Common myeloid progenitor, CD34-positive (primary cell): ENCODE data around the gene GRIA1.

Experiments
- CTCF ChIA-PET: fragments of 350-600 bp; sonication (Branson Sonifier 250); formaldehyde crosslinking; loops from one replicate; lab custom pipeline; 2021; ENCODE audit warnings: antibody characterized with exemption; lab: Charles Lee
- POLR2A ChIA-PET: fragments of 350-600 bp; sonication (Branson Sonifier 250); formaldehyde crosslinking; loops from one replicate; lab custom pipeline; 2021; ENCODE audit warnings: antibody characterized with exemption; lab: Charles Lee
- DNase-seq, 3 donors: peaks; one replicate each; pipeline versions ENCODE4 v3.0.0 to v3.0.0-alpha.2; 2013
- H3K27ac ChIP-seq, 2 experiments: 1 replicate in 1 of 2; 2 replicates in 1 of 2; pipeline ENCODE4 v1.7.0; 2013; ENCODE audit warnings: inconsistent platforms in 2 of 2, low read length in 2 of 2, mild to moderate bottlenecking in 2 of 2, low read depth in 1 of 2, moderate library complexity in 1 of 2; ENCODE audit not compliant: severe bottlenecking in 2 of 2, insufficient read depth in 1 of 2, poor library complexity in 1 of 2
- H3K27me3 ChIP-seq, 5 experiments: replicated peaks in 2 of 5; 1 replicate in 3 of 5; 2 replicates in 2 of 5; pipeline versions ENCODE4 v1.6.1 to v1.7.0; 2013; ENCODE audit warnings: low read length in 4 of 5, mild to moderate bottlenecking in 2 of 5, moderate library complexity in 2 of 5, inconsistent platforms in 1 of 5; ENCODE audit not compliant: insufficient read depth in 5 of 5, control insufficient read depth in 4 of 5
- H3K36me3 ChIP-seq, 4 experiments: 1 replicate in 2 of 4; 2 replicates in 2 of 4; pipeline versions ENCODE4 v1.6.1 to v1.7.0; 2013; ENCODE audit warnings: low read length in 3 of 4, control low read depth in 1 of 4, mild to moderate bottlenecking in 1 of 4; ENCODE audit not compliant: control insufficient read depth in 4 of 4, insufficient read depth in 4 of 4
- H3K4me1 ChIP-seq, 4 experiments: 1 replicate in 3 of 4; 2 replicates in 1 of 4; pipeline versions ENCODE4 v1.6.1 to v1.7.1; 2013; ENCODE audit warnings: low read length in 3 of 4, mild to moderate bottlenecking in 3 of 4, control low read depth in 1 of 4, inconsistent platforms in 1 of 4, moderate library complexity in 1 of 4; ENCODE audit not compliant: control insufficient read depth in 4 of 4, insufficient read depth in 4 of 4; ENCODE audit errors: control extremely low read depth in 1 of 4
- H3K4me3 ChIP-seq, 7 experiments: 1 replicate in 4 of 7; 2 replicates in 3 of 7; pipeline versions ENCODE4 v1.5.1 to v1.7.0; 2013; ENCODE audit warnings: mild to moderate bottlenecking in 7 of 7, low read length in 6 of 7, moderate library complexity in 6 of 7, inconsistent platforms in 2 of 7, low read depth in 2 of 7, control low read depth in 1 of 7; ENCODE audit not compliant: insufficient read depth in 4 of 7, control insufficient read depth in 1 of 7; ENCODE audit errors: extremely low read depth in 1 of 7
- H3K9me3 ChIP-seq, 5 experiments: 1 replicate in 4 of 5; 2 replicates in 1 of 5; pipeline versions ENCODE4 v1.6.1 to v1.7.1; 2013; ENCODE audit warnings: low read length in 4 of 5, mild to moderate bottlenecking in 2 of 5, inconsistent platforms in 1 of 5, low read depth in 1 of 5, moderate library complexity in 1 of 5; ENCODE audit not compliant: control insufficient read depth in 4 of 5, insufficient read depth in 2 of 5; ENCODE audit errors: control extremely low read depth in 1 of 5
- WGBS: methylation state at CpG from one replicate; pipeline ENCODE4 v1.1.5; 2013; ENCODE audit not compliant: insufficient coverage; 5-methylcytosine and 5-hydroxymethylcytosine counted together

GRIA1 gene

DNA sequence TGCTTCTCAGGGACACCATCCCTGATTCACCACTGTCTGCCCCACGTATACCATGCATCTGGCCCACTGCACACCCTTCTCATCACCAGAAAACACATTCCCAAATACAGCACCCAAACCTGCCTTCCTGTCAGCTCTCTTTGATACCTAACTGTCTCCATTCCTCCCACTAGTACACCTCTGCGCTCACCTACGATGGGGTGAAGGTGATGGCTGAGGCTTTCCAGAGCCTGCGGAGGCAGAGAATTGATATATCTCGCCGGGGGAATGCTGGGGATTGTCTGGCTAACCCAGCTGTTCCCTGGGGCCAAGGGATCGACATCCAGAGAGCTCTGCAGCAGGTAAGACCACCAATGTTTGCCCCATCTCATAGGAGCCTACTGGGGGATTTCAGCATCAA, 186.4 kb downstream of the GRIA1 start:
- 96% methylated on average over 4 of the region's 7 CpGs for WGBS
- H3K4me3 ChIP-seq: no peak overlapping the region
- no peaks in the 10 kb centered on the region for H3K36me3 ChIP-seq
- no peak for DNase-seq
- ChIA-PET CTCF (no interaction called here), POLR2A (no interaction called here)
- H3K27me3 ChIP-seq: no peaks in the 10 kb centered on the region
- H3K9me3 ChIP-seq: no peaks in the 10 kb centered on the region
- H3K4me1 ChIP-seq: no peaks in the 10 kb centered on the region
- H3K27ac ChIP-seq: no peak overlapping the region

- Histone ChIP-seq H3K4me1 (no peaks in the 10 kb centered on the region), H3K27ac (no peak overlapping the region), H3K27me3 (no peaks in the 10 kb centered on the region), H3K4me3 (no peak overlapping the region), H3K36me3 (no peaks in the 10 kb centered on the region), H3K9me3 (no peaks in the 10 kb centered on the region)
- DNase-seq: no peak
- POLR2A ChIA-PET: interaction anchor here (0.6 kb wide), 1 partner anchor 163 kb away, joined by 3 read pairs; no protein-coding TSS in a partner anchor
- 86% methylated on average over 2 of the region's 4 CpGs for WGBS
- CTCF ChIA-PET: interaction anchor here (1.3 kb wide), 1 partner anchor 286 kb away, joined by 3 read pairs; no protein-coding TSS in a partner anchor
These were observed 188.3 kb downstream of the GRIA1 start for GRCh38 chr5:153678617-153679329.

DNA sequence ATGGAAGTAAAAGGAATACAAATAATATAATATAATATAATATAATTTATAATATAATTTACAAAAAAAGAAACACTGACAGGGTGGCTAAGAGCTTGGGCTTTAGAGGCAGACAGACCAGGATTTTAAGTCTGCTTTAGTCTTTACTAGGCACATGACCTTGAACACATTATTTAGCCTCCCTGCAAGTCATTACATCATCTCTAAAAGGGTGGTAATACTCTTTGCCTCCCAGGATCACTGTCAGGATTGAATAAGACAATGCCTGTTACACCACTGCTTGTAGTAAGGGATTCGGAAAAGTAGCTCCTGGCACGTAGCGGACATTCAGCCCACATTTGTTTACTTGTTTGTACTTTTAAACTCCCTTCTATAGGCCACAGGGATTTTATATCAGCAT, 199.8 kb downstream of the GRIA1 start:
- H3K4me1 ChIP-seq: no peaks in the 10 kb centered on the region
- H3K27me3 ChIP-seq: no peaks in the 10 kb centered on the region
- no peak overlapping the region for H3K27ac ChIP-seq
- ChIA-PET POLR2A (no interaction called here), CTCF (no interaction called here)
- H3K9me3 ChIP-seq: no peaks in the 10 kb centered on the region
- no peak overlapping the region for H3K4me3 ChIP-seq
- 90% methylated on average over 2 of the region's 3 CpGs for WGBS
- DNase-seq: no peak
- H3K36me3 ChIP-seq: no peaks in the 10 kb centered on the region

DNA sequence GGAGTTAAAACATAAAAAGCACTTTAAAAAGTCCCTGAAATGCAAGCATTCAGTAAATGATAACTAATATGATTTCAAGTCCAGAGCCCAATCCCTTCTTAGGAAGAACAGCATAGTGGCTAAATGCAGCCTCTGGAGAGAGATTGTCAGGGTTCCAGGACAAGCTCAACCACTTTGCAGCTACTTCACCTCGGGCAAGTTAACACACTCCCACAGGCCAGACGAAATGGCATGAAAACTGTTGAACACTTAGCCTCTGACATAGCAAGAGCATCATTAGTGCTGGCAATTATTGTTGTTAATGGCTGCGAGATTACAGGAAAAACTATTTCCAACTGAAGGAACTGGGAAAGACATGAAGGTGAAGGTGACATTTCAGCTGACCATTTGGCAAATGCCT, 205.8 kb downstream of the GRIA1 start:
- Histone ChIP-seq H3K4me1 (no peaks in the 10 kb centered on the region), H3K27me3 (no peaks in the 10 kb centered on the region), H3K27ac (no peak overlapping the region), H3K36me3 (no peaks in the 10 kb centered on the region), H3K4me3 (no peak overlapping the region), H3K9me3 (no peaks in the 10 kb centered on the region)
- DNase-seq: no peak
- 93% methylated on average over 3 of the region's 3 CpGs for WGBS
- ChIA-PET POLR2A (no interaction called here), CTCF (no interaction called here)

- Histone ChIP-seq H3K27ac (no peak overlapping the region), H3K36me3 (no peaks in the 10 kb centered on the region), H3K4me1 (no peaks in the 10 kb centered on the region), H3K9me3 (no peaks in the 10 kb centered on the region), H3K4me3 (no peak overlapping the region), H3K27me3 (peaks cover 0 to 4% (median 0%) of the 10 kb centered on the region in 5 experiments)
- no peak for DNase-seq
- POLR2A ChIA-PET: no interaction called here
- 100% methylated on average over 3 of the region's 3 CpGs for whole genome bisulfite sequencing
- CTCF ChIA-PET: no interaction called here
These were observed 208.6 kb downstream of the GRIA1 start for GRCh38 chr5:153699035-153699434.

DNA sequence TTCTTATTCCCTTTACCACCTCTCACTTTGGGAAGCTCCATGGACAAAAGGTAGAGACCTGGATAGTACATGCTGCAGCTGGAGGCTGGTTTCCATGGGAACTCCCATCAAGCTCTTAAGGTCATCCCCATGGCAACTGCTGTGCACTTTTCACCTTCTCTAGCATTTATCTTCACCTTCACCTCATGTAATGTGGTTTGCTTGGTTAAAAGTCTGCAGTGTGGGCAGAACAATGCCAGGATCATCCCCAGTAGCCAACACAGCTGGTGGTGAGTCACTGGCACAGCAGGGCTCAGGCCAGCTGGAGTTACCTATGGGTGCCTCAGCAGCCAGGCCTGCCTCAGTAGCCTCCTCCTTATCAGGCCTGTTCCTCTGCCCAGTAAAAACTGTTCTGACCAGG, 210.5 kb downstream of the GRIA1 start:
- Histone ChIP-seq H3K4me1 (no peaks in the 10 kb centered on the region), H3K36me3 (no peaks in the 10 kb centered on the region), H3K9me3 (no peaks in the 10 kb centered on the region), H3K27ac (no peak overlapping the region), H3K27me3 (peaks cover 0 to 4% (median 0%) of the 10 kb centered on the region in 5 experiments), H3K4me3 (no peak overlapping the region)
- ChIA-PET CTCF (no interaction called here), POLR2A (no interaction called here)
- no peak for DNase-seq

DNA sequence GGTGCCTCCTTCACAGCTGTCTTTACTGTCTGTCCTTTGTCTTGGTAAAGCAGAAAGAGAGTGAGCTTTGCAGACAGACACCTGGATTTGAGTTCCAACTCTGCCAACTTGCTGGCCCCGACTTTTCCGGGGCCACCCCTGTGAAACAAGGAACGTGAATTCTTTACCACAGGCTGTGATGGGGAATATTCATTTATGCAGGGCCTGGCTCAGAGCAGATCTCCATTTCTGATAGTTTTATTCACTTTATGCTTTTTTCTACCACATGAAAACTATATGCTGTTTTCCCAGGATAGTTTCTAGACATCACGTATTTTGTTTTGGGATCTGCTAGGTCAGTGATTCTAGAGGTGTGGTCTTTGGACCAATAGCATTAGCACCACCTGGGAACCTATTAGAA, 211.8 kb downstream of the GRIA1 start:
- Histone ChIP-seq H3K9me3 (no peaks in the 10 kb centered on the region), H3K4me1 (no peaks in the 10 kb centered on the region), H3K4me3 (no peak overlapping the region), H3K36me3 (no peaks in the 10 kb centered on the region), H3K27me3 (peaks cover 0 to 4% (median 0%) of the 10 kb centered on the region in 5 experiments), H3K27ac (no peak overlapping the region)
- ChIA-PET POLR2A (no interaction called here), CTCF (no interaction called here)
- no peak for DNase-seq
- 100% methylated on average over 3 of the region's 4 CpGs for WGBS
